Measurements from ENCODE around the gene SPATA31E1. TPM values are rescaled to one million over a fixed set of nuclear protein-coding genes. Genes with fewer than 3 reads are reported as not detected.
A peak's percentile ranks its signal among the peaks of the same experiment; 100 is the strongest.

SPATA31E1 gene
- total and polyA plus RNA-seq, 9 donors: not detected

- no peak for DNase-seq
- Histone ChIP-seq H3K27me3 (ENCODE audit: control insufficient read depth, insufficient read depth, low read length) (no peaks in the 10 kb centered on the region), H3K4me1 (ENCODE audit: control insufficient read depth, insufficient read depth, low read length) (no peaks in the 10 kb centered on the region), H3K9me3 (replicated peaks; ENCODE audit: control insufficient read depth, low read depth, low read length) (peaks cover 6% of the 10 kb centered on the region), H3K27ac (ENCODE audit: low read length) (no peak overlapping the region), H3K4me3 (ENCODE audit: low read length) (no peak overlapping the region), H3K36me3 (ENCODE audit: control insufficient read depth, insufficient read depth, low read length) (no peaks in the 10 kb centered on the region)
- 77% methylated on average over 6 of the region's 7 CpGs for WGBS (ENCODE audit: insufficient coverage)
These were observed 20.0 kb upstream of the SPATA31E1 start for GRCh38 chr9:87862536-87863268.

DNA sequence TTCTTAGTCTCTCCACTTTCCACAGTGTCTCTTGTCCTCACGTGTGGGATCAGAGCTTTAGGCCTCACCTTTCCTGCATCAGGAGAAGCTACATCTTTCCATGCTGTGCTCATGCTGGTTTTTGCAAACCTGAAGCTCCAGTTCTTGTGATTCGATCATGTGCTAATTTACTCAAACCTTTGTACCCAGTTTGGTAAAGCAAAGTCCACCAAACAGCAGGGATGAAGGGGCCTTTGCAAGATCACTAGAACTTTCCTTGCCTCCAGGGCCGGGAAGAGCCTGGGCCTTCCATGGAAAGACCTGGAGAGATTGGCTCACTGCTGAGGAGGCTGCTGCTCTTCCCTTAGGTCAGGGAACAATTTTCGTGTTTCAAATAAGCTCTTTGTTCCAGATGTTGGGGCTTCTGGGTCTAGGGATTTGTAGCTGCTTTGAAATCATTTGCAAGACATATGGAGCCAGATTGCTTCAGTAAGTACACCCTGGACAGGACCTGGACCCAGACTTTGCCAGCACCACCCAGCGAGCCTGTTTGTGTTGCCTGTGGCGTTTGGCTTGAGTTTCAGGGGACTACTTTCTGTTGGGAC is 18.7 kb upstream of the SPATA31E1 start:
- Histone ChIP-seq H3K9me3 (replicated peaks; ENCODE audit: control insufficient read depth, low read depth, low read length) (peaks cover 6% of the 10 kb centered on the region), H3K4me1 (ENCODE audit: control insufficient read depth, insufficient read depth, low read length) (no peaks in the 10 kb centered on the region), H3K36me3 (ENCODE audit: control insufficient read depth, insufficient read depth, low read length) (no peaks in the 10 kb centered on the region), H3K27ac (ENCODE audit: low read length) (no peak overlapping the region), H3K4me3 (ENCODE audit: low read length) (no peak overlapping the region), H3K27me3 (ENCODE audit: control insufficient read depth, insufficient read depth, low read length) (no peaks in the 10 kb centered on the region)
- no peak for DNase-seq
- 78% methylated on average over 5 of the region's 6 CpGs for WGBS (ENCODE audit: insufficient coverage)

GRCh38 chr9:87864915-87865314 is 17.8 kb upstream of the SPATA31E1 start:
- no peak for DNase-seq
- no peaks in the 10 kb centered on the region for H3K27me3 ChIP-seq (ENCODE audit: control insufficient read depth, insufficient read depth, low read length)
- H3K4me3 ChIP-seq (ENCODE audit: low read length): no peak overlapping the region
- H3K9me3 ChIP-seq (replicated peaks; ENCODE audit: control insufficient read depth, low read depth, low read length): peaks cover 6% of the 10 kb centered on the region
- no CpG with 5 or more reads among the region's 3 CpGs for WGBS (ENCODE audit: insufficient coverage)
- H3K4me1 ChIP-seq (ENCODE audit: control insufficient read depth, insufficient read depth, low read length): no peaks in the 10 kb centered on the region
- no peaks in the 10 kb centered on the region for H3K36me3 ChIP-seq (ENCODE audit: control insufficient read depth, insufficient read depth, low read length)
- H3K27ac ChIP-seq (ENCODE audit: low read length): no peak overlapping the region

- H3K9me3 ChIP-seq (replicated peaks; ENCODE audit: control insufficient read depth, low read depth, low read length): peaks cover 6% of the 10 kb centered on the region
- 57% methylated on average over 3 of the region's 3 CpGs for WGBS (ENCODE audit: insufficient coverage)
These were observed 17.1 kb upstream of the SPATA31E1 start for GRCh38 chr9:87865626-87866025.

DNA sequence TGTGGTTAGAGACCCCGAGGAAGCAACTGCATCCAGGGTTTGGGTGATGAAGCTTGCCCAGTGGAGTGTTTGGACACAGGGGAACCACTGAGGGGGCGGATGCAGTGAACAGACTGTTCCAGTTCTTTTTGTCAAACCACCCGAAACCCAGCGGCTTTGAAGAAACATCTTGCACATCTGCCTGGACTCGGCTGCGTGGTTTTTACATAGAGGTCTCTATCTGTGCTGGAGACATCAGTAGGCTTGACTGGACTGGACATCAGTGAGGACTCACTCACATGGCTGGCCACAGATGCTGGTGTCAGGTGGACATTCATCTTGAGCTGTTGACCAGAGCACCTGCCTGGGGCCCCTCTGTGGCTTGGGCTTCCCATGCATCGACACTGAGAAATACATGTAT is 15.3 kb upstream of the SPATA31E1 start:
- Histone ChIP-seq H3K36me3 (ENCODE audit: control insufficient read depth, insufficient read depth, low read length) (no peaks in the 10 kb centered on the region), H3K27me3 (ENCODE audit: control insufficient read depth, insufficient read depth, low read length) (no peaks in the 10 kb centered on the region), H3K27ac (ENCODE audit: low read length) (no peak overlapping the region), H3K4me1 (ENCODE audit: control insufficient read depth, insufficient read depth, low read length) (peaks cover 3% of the 10 kb centered on the region), H3K4me3 (ENCODE audit: low read length) (no peak overlapping the region), H3K9me3 (replicated peaks; ENCODE audit: control insufficient read depth, low read depth, low read length) (no peaks in the 10 kb centered on the region)
- WGBS (ENCODE audit: insufficient coverage): 94% methylated on average over 6 of the region's 7 CpGs
- DNase-seq: no peak

More at GRCh38 chr9:87865626-87866025, 17.1 kb upstream of the SPATA31E1 start:
- Histone ChIP-seq H3K36me3 (ENCODE audit: control insufficient read depth, insufficient read depth, low read length) (no peaks in the 10 kb centered on the region), H3K4me1 (ENCODE audit: control insufficient read depth, insufficient read depth, low read length) (no peaks in the 10 kb centered on the region), H3K4me3 (ENCODE audit: low read length) (no peak overlapping the region), H3K27me3 (ENCODE audit: control insufficient read depth, insufficient read depth, low read length) (no peaks in the 10 kb centered on the region), H3K27ac (ENCODE audit: low read length) (no peak overlapping the region)
- no peak for DNase-seq

- H3K36me3 ChIP-seq (ENCODE audit: control insufficient read depth, insufficient read depth, low read length): no peaks in the 10 kb centered on the region
- no peaks in the 10 kb centered on the region for H3K27me3 ChIP-seq (ENCODE audit: control insufficient read depth, insufficient read depth, low read length)
- H3K4me1 ChIP-seq (ENCODE audit: control insufficient read depth, insufficient read depth, low read length): peaks cover 3% of the 10 kb centered on the region
- 96% methylated on average over 9 of the region's 9 CpGs for WGBS (ENCODE audit: insufficient coverage)
- no peak overlapping the region for H3K27ac ChIP-seq (ENCODE audit: low read length)
- no peaks in the 10 kb centered on the region for H3K9me3 ChIP-seq (replicated peaks; ENCODE audit: control insufficient read depth, low read depth, low read length)
- H3K4me3 ChIP-seq (ENCODE audit: low read length): no peak overlapping the region
- no peak for DNase-seq
These were observed 14.5 kb upstream of the SPATA31E1 start for GRCh38 chr9:87868175-87868574.

GRCh38 chr9:87868635-87869034 is 14.0 kb upstream of the SPATA31E1 start:
- H3K27ac ChIP-seq (ENCODE audit: low read length): no peak overlapping the region
- H3K9me3 ChIP-seq (replicated peaks; ENCODE audit: control insufficient read depth, low read depth, low read length): no peaks in the 10 kb centered on the region
- H3K4me1 ChIP-seq (ENCODE audit: control insufficient read depth, insufficient read depth, low read length): peaks cover 3% of the 10 kb centered on the region
- H3K27me3 ChIP-seq (ENCODE audit: control insufficient read depth, insufficient read depth, low read length): no peaks in the 10 kb centered on the region
- DNase-seq: no peak
- 96% methylated on average over 3 of the region's 3 CpGs for WGBS (ENCODE audit: insufficient coverage)
- no peak overlapping the region for H3K4me3 ChIP-seq (ENCODE audit: low read length)
- no peaks in the 10 kb centered on the region for H3K36me3 ChIP-seq (ENCODE audit: control insufficient read depth, insufficient read depth, low read length)

DNA sequence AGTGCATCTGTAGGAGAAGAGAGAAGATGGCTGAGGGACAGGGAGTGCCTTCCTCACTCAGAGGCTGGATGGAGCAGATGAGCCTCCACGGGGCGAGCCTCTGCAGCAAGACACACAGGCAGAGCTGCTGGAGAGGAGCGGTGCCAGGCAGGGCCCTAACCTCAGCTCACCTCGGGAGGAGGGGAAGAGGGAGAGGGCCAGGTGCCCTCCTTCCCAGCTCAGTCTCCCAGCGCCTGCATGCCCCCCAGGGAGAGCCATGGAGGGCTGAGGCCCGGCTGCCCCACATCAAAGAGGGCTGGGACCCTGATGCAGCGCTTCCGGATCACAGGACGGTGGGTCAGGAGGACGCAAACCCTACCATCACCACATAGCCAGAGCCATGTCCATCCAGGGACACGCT is 13.6 kb upstream of the SPATA31E1 start:
- Histone ChIP-seq H3K27me3 (ENCODE audit: control insufficient read depth, insufficient read depth, low read length) (no peaks in the 10 kb centered on the region), H3K4me3 (ENCODE audit: low read length) (no peak overlapping the region), H3K36me3 (ENCODE audit: control insufficient read depth, insufficient read depth, low read length) (no peaks in the 10 kb centered on the region), H3K4me1 (ENCODE audit: control insufficient read depth, insufficient read depth, low read length) (peaks cover 3% of the 10 kb centered on the region), H3K27ac (ENCODE audit: low read length) (no peak overlapping the region), H3K9me3 (replicated peaks; ENCODE audit: control insufficient read depth, low read depth, low read length) (no peaks in the 10 kb centered on the region)
- 74% methylated on average over 5 of the region's 11 CpGs for WGBS (ENCODE audit: insufficient coverage)
- DNase-seq: no peak

DNA sequence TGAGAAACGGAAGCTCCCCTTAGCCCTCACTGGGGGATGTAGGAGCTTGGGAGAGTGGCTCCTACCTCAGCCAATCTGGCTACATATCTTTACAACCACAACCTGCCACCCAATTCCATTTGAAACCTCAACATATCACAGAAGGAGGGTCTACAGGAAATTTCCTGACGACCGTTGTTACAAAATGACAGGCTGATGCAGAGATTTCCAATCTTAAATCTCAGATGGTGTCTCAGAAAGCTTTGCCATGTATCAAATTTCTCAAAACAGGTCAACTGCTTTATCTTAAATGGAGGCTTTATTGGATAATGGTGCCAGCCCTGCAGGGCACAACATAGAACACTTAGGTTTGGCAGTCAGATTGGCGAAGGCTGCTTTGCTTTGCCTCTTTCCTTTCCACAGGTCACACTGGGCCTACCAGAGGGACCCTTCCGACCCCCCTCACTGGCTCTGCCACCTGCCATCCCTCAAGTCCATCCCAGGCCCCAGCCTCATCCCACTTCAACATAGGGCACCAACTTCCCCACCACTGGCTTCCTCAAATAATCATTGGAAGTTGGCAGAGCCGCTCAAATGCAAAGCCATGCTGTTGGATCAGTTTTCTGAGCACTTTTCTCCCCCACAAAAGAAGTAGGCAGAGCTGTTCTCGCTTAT is 11.1 kb upstream of the SPATA31E1 start:
- H3K4me3 ChIP-seq (ENCODE audit: low read length): no peak overlapping the region
- no peaks in the 10 kb centered on the region for H3K36me3 ChIP-seq (ENCODE audit: control insufficient read depth, insufficient read depth, low read length)
- H3K27ac ChIP-seq (ENCODE audit: low read length): no peak overlapping the region
- peaks cover 8% of the 10 kb centered on the region for H3K4me1 ChIP-seq (ENCODE audit: control insufficient read depth, insufficient read depth, low read length)
- 63% methylated on average over 2 of the region's 7 CpGs for WGBS (ENCODE audit: insufficient coverage)
- no peak for DNase-seq
- no peaks in the 10 kb centered on the region for H3K9me3 ChIP-seq (replicated peaks; ENCODE audit: control insufficient read depth, low read depth, low read length)
- H3K27me3 ChIP-seq (ENCODE audit: control insufficient read depth, insufficient read depth, low read length): no peaks in the 10 kb centered on the region

- H3K27me3 ChIP-seq (ENCODE audit: control insufficient read depth, insufficient read depth, low read length): no peaks in the 10 kb centered on the region
- H3K36me3 ChIP-seq (ENCODE audit: control insufficient read depth, insufficient read depth, low read length): no peaks in the 10 kb centered on the region
- H3K9me3 ChIP-seq (replicated peaks; ENCODE audit: control insufficient read depth, low read depth, low read length): no peaks in the 10 kb centered on the region
- DNase-seq: peak; percentile 60
- no peak overlapping the region for H3K4me3 ChIP-seq (ENCODE audit: low read length)
- H3K4me1 ChIP-seq (ENCODE audit: control insufficient read depth, insufficient read depth, low read length): peaks cover 8% of the 10 kb centered on the region
- 71% methylated on average over 8 of the region's 8 CpGs for WGBS (ENCODE audit: insufficient coverage)
- H3K27ac ChIP-seq (ENCODE audit: low read length): no peak overlapping the region
These were observed 10.5 kb upstream of the SPATA31E1 start for GRCh38 chr9:87872079-87872624.

Measured in muscle of leg (tissue), 11 donors.